Stomach (tissue), 9 donors: ENCODE results near the gene ACTN1. TPM values are rescaled to one million over a fixed set of nuclear protein-coding genes. Genes with fewer than 3 reads are reported as not detected.

Experiments
- DNase-seq, 2 donors: peaks; one replicate each; pipeline versions ENCODE4 v3.0.0 to v3.0.0-alpha.2; 2013 to 2019
- H3K27ac ChIP-seq, 5 donors: fragments of 200-600 bp in 4 of 5; sonication (generic) in 4 of 5; one replicate each; pipeline ENCODE4 v1.5.1; 2013 to 2019; ENCODE audit warnings: mild to moderate bottlenecking in 1 of 5, moderate library complexity in 1 of 5
- H3K27me3 ChIP-seq, 3 donors: fragments of 200-600 bp; sonication (generic); one replicate each; pipeline ENCODE4 v1.5.1; 2017 to 2019; ENCODE audit warnings: mixed run types in 1 of 3
- H3K36me3 ChIP-seq, 4 donors: fragments of 200-600 bp; sonication (generic); 1 replicate in 3 of 4; 2 replicates in 1 of 4; pipeline ENCODE4 v1.5.1; 2016 to 2019
- H3K4me1 ChIP-seq, 4 donors: fragments of 200-600 bp; sonication (generic); one replicate each; pipeline ENCODE4 v1.5.1; 2016 to 2019
- H3K4me3 ChIP-seq, 4 donors: fragments of 200-600 bp; sonication (generic) in 3 of 4; one replicate each; pipeline ENCODE4 v1.5.1; 2016 to 2019; ENCODE audit warnings: mild to moderate bottlenecking in 1 of 4
- H3K9me3 ChIP-seq, 4 donors: fragments of 200-600 bp; sonication (generic); one replicate each; pipeline ENCODE4 v1.5.1; 2016 to 2019
- EP300 ChIP-seq: sonication (generic); formaldehyde crosslinking; IDR thresholded peaks from one replicate; pipeline ENCODE4 v1.6.1; 2017; ENCODE audit warnings: antibody characterized with exemption
- POLR2A ChIP-seq, 4 donors: fragments of 450-650 bp; IDR thresholded peaks; one replicate each; pipeline ENCODE4 v1.6.1; 2016; ENCODE audit warnings: antibody characterized with exemption in 4 of 4, control low read depth in 2 of 4, mild to moderate bottlenecking in 1 of 4, moderate library complexity in 1 of 4
- POLR2AphosphoS5 ChIP-seq, 3 donors: sonication (generic); formaldehyde crosslinking; IDR thresholded peaks; one replicate each; pipeline ENCODE4 v1.6.1; 2016; ENCODE audit warnings: antibody characterized with exemption in 3 of 3
- WGBS, 5 donors: extraction: QIAGEN DNeasy Blood & Tissue Kit in 3 of 5; methylation state at CpG; one replicate each; pipeline versions ENCODE4 v1.1.5 to v1.1.7; 2013 to 2018; 5-methylcytosine and 5-hydroxymethylcytosine counted together
- intact Hi-C: fragments of 100-400 bp; cut with DNase I; formaldehyde crosslinking; loops from one replicate; pipeline ENCODE4 v1.15.1; 2023; ENCODE audit warnings: low total_unique reads
- polyA plus RNA-seq, 3 donors: library from polyadenylated mRNA; stranded (reverse); fragments of 200-250 nt; gene quantifications; one replicate each; pipeline ENCODE4 v1.2.3, GENCODE V29; 2013
- total RNA-seq, 5 donors: library from RNA; depleted of rRNA; stranded (reverse); fragments of >200 nt; gene quantifications; one replicate each; pipeline versions ENCODE4 v1.1.0 to v1.2.3, GENCODE V29; 2014 to 2016
- TF ChIP-seq, protein P1 (sequence below), 7 experiments: fragments of 450-650 bp in 4 of 7; fragments of 200-600 bp in 3 of 7; sonication (generic) in 3 of 7; IDR thresholded peaks; one replicate each; pipeline ENCODE4 v1.5.1; 2016 to 2019; ENCODE audit warnings: antibody characterized with exemption in 7 of 7, control low read depth in 2 of 7, mild to moderate bottlenecking in 1 of 7
- donor health status: healthy with polysubstance abuse.
- donor health status: Bipolar disorder and iron deficiency.
- donor health status: healthy.

Gene ACTN1
- total and polyA plus RNA-seq, 8 donors, result 25.7 to 504 (median 196) TPM

DNA sequence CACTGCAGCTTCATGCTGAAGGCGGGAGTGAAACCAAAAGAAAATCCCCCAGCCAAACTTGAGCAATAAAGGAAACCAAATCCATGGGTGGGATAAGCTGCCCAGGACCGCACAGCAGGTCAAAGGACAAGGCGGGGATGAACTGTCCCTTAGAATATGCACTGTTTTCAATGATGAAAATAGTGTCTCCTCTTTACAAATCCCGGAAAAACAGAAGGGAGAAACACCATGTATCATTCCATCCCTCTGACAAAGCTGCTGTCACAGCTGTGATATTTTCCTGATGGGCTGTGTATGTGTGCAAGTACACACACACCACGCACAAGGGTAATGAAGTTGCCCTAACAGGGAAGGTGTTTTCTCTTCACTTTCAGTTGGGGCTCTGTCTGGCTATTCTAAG is 70.3 kb downstream of the ACTN1 start:
- no peak for DNase-seq
- Histone ChIP-seq H3K4me3 (no peak overlapping the region), H3K27me3 (no peaks in the 10 kb centered on the region), H3K4me1 (peaks cover 0 to 60% (median 26%) of the 10 kb centered on the region in 4 donors), H3K36me3 (peaks cover 33 to 75% (median 68%) of the 10 kb centered on the region in 4 donors), H3K27ac (peak overlapping the region in 4 of 5 donors; percentile 38 to 91 (median 46)), H3K9me3 (no peaks in the 10 kb centered on the region)
- WGBS, 5 donors, result 68 to 91% (median 78%) methylated on average over 5 of the region's 5 CpGs
- intact Hi-C loops, result no loop called here
- TF ChIP-seq POLR2AphosphoS5 (IDR thresholded peaks at IDR 0.05), result peak in 1 of 3 donors; percentile 66
- no peak for TF ChIP-seq POLR2A (IDR thresholded peaks at IDR 0.05)

DNA sequence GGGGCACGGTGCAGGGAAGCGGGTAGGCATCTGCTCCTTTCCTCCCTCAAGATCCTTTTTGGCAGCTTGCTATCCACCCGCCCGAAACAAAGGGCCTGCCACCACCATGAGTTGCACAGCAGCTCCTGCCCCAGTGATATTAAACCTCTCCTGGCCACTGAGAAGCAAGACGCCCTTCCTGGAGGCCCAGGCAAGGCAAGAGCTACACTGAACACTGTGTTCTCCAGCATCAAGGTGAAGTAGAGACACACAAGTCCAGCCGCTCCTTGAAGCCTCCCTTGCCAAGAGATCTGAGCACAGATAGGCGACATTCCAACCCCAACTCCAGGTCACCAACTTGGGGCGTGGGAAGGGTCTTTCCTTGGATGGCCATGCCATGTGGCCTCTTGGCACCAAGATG is 70.9 kb downstream of the ACTN1 start:
- intact Hi-C loops, result no loop called here
- no peak overlapping the region for H3K4me3 ChIP-seq
- peak overlapping the region in 4 of 5 donors; percentile 32 to 91 (median 46) for H3K27ac ChIP-seq
- peaks cover 39 to 81% (median 74%) of the 10 kb centered on the region in 4 donors for H3K36me3 ChIP-seq
- H3K9me3 ChIP-seq, result no peaks in the 10 kb centered on the region
- no peak for TF ChIP-seq POLR2AphosphoS5 (IDR thresholded peaks at IDR 0.05)
- no peak for TF ChIP-seq POLR2A (IDR thresholded peaks at IDR 0.05)
- no peak for TF ChIP-seq EP300
- TF ChIP-seq, protein P1, sequence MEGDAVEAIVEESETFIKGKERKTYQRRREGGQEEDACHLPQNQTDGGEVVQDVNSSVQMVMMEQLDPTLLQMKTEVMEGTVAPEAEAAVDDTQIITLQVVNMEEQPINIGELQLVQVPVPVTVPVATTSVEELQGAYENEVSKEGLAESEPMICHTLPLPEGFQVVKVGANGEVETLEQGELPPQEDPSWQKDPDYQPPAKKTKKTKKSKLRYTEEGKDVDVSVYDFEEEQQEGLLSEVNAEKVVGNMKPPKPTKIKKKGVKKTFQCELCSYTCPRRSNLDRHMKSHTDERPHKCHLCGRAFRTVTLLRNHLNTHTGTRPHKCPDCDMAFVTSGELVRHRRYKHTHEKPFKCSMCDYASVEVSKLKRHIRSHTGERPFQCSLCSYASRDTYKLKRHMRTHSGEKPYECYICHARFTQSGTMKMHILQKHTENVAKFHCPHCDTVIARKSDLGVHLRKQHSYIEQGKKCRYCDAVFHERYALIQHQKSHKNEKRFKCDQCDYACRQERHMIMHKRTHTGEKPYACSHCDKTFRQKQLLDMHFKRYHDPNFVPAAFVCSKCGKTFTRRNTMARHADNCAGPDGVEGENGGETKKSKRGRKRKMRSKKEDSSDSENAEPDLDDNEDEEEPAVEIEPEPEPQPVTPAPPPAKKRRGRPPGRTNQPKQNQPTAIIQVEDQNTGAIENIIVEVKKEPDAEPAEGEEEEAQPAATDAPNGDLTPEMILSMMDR (IDR thresholded peaks at IDR 0.05), result no peak
- DNase-seq, result no peak
- peaks cover 0 to 54% (median 20%) of the 10 kb centered on the region in 4 donors for H3K4me1 ChIP-seq
- WGBS, 5 donors, result 64 to 84% (median 73%) methylated on average over 7 to 8 of the region's 8 CpGs
- no peaks in the 10 kb centered on the region for H3K27me3 ChIP-seq

DNA sequence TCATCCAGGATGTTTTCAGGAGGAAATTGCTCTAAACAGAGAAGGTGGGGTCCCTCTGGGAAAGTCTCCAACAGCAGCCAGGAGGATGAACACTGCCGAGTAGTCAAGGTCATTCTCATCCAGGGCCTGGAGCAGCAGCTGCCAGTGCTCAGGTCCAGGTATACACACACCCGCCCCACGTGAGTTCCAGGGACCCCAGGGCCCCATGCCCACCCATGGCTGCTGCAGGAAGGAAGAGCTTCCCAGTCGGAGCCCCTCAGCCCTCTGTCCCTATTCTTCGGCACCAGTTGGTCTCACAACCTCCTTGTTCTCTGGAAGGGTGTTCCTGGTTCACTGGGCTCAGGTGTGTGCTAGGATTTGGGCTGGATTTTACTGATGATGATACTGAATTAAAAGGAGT is 72.7 kb downstream of the ACTN1 start:
- TF ChIP-seq, protein P1 (IDR thresholded peaks at IDR 0.05), result no peak
- TF ChIP-seq EP300, result no peak
- TF ChIP-seq POLR2A (IDR thresholded peaks at IDR 0.05), result no peak
- TF ChIP-seq POLR2AphosphoS5 (IDR thresholded peaks at IDR 0.05), result no peak
- Histone ChIP-seq H3K4me1 (peaks cover 0 to 42% (median 12%) of the 10 kb centered on the region in 4 donors), H3K27ac (peak overlapping the region in 3 of 5 donors; percentile 23 to 91 (median 44)), H3K36me3 (peaks cover 55 to 98% (median 91%) of the 10 kb centered on the region in 4 donors), H3K4me3 (no peak overlapping the region), H3K27me3 (no peaks in the 10 kb centered on the region), H3K9me3 (no peaks in the 10 kb centered on the region)
- DNase-seq, result no peak
- WGBS, 5 donors, result 75 to 89% (median 82%) methylated on average over 3 to 5 of the region's 5 CpGs
- intact Hi-C loops, result no loop called here

GRCh38 chr14:68905107-68905895 is 73.8 kb downstream of the ACTN1 start:
- intact Hi-C loops, result no loop called here

DNA sequence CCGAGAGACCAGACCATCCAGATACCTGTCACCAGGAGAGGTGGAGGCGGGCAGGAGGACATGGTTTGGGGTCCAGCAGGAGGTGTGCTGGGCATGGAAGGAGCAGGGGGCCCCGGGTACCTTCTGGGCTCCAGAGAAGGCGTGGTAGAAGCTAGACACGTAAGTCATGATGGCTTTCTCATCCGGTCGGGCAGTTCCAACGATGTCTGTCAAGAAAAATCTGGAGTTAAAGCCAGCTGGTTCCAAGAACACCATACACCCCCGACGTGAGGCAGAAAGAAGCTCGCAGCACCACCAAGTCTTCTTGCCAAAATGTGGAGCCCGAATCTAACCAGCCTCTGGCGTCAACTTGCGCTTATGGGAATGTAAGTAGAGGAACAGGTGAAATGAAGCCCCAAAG is 76.7 kb downstream of the ACTN1 start:
- intact Hi-C loops, result no loop called here
- H3K27ac ChIP-seq, result peak overlapping the region in 2 of 5 donors; percentile 8 to 82
- no peaks in the 10 kb centered on the region for H3K27me3 ChIP-seq
- peaks cover 64 to 96% (median 88%) of the 10 kb centered on the region in 4 donors for H3K36me3 ChIP-seq
- peaks cover 0 to 50% (median 24%) of the 10 kb centered on the region in 4 donors for H3K4me1 ChIP-seq
- no peak for DNase-seq
- TF ChIP-seq, protein P1 (IDR thresholded peaks at IDR 0.05), result no peak
- TF ChIP-seq POLR2AphosphoS5 (IDR thresholded peaks at IDR 0.05) (no peak), EP300 (no peak), POLR2A (IDR thresholded peaks at IDR 0.05) (no peak)
- H3K4me3 ChIP-seq, result no peak overlapping the region
- H3K9me3 ChIP-seq, result no peaks in the 10 kb centered on the region
- 83 to 94% (median 93%) methylated on average over 14 of the region's 14 CpGs for WGBS, 5 donors

More at GRCh38 chr14:68905107-68905895, 73.8 kb downstream of the ACTN1 start:
- TF ChIP-seq POLR2A (IDR thresholded peaks at IDR 0.05) (no peak), POLR2AphosphoS5 (IDR thresholded peaks at IDR 0.05) (peak in 1 of 3 donors; percentile 26)
- Histone ChIP-seq H3K27ac (peak overlapping the region in 3 of 5 donors; percentile 20 to 91 (median 50)), H3K4me3 (no peak overlapping the region), H3K4me1 (peaks cover 0 to 41% (median 13%) of the 10 kb centered on the region in 4 donors), H3K9me3 (no peaks in the 10 kb centered on the region), H3K36me3 (peaks cover 60 to 98% (median 94%) of the 10 kb centered on the region in 4 donors), H3K27me3 (no peaks in the 10 kb centered on the region)
- 79 to 89% (median 87%) methylated on average over 16 of the region's 16 CpGs for WGBS, 5 donors
- no peak for DNase-seq
